Stimulated activated CD4-positive, alpha-beta T cell treated with anti-CD3 and anti-CD28 coated beads, Interleukin-1b, Interleukin-23, amount 100 ng/mL, for 4 hours (primary cell): ENCODE results near the gene P2RX7.
"Not testable (repeated sequence)": the region's sequence is repeated elsewhere in the genome, so short reads cannot be mapped to it uniquely, and the experiment has no call there.

Experiments
- DNase-seq, 2 donors: peaks; one replicate each; pipeline ENCODE4 v3.0.0-alpha.2; 2020; ENCODE audit warnings: low read depth in 2 of 2

The P2RX7 gene

GRCh38 chr12:121205491-121205890 lies 72.8 kb downstream of the P2RX7 start:
- no peak for DNase-seq

GRCh38 chr12:121208571-121208970 lies 75.9 kb downstream of the P2RX7 start:
- not testable (repeated sequence) for DNase-seq

GRCh38 chr12:121209221-121209620 lies 76.5 kb downstream of the P2RX7 start:
- no peak for DNase-seq

GRCh38 chr12:121209624-121210572 lies 77.2 kb downstream of the P2RX7 start, which contains the start of gene P2RX4:
TSS of gene P2RX4 (plus strand) at chr12:121210129. CDS start at chr12:121210165, 36 bp downstream.
- DNase-seq: peak; percentile 74 to 82

DNA sequence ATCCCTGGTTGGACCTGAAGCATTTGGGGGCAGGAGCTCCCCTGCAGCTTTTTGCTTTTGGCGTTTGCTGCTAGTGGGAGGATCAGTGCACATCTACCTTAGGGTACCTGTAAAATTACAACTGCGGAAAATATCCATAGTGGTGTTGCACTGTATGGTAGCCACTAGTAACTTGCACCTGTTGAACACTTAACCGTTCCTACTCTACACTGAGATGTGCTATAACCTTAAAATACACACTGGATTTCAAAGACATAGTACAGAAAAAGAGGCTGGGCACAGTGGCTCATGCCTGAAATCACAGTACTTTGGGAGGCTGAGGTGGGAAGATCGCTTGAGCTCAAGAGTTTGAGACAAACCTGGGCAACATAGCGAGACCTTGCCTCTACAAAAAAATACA lies 80.2 kb downstream of the P2RX7 start:
- no peak for DNase-seq

GRCh38 chr12:121214166-121214777 lies 81.6 kb downstream of the P2RX7 start:
- no peak for DNase-seq

DNA sequence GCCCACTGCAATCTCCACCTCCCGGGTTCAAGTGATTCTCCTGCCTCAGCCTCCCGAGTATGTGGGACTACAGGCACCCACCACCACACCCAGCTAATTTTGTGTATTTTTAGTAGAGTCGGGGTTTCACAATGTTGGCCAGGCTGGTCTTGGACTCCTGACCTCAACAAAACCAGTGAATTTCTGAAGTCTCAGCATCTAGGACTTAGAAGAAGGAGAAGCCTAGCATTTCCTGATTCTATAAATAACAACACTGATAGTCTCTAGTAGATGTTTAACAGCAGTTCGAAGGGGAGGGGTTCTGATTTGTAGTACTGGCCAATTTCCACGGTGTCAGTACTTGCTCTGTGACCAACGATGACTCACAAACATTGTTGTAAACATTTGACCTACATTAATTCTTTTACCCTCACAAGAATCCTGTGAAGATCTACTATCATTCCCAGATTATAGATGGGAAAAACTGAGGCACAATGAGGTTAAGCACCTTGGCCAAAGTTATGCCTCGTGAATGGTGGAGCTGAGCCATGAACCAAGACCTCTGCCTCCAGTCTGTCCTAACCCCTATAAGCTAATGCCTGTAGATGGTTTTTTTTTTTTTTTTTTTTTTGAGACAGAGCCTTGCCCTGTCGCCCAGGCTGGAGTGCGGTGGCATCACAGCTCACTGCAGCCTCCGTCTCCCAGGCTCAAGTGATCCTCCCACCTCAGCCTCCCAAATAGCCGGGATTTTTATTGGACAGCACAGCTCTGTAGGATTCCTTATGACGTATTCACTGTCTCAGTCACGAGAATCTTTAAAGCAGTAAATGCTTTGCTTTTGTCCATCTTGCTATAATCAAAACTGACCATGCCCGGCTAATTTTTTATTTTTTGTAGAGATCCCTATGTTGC lies 82.4 kb downstream of the P2RX7 start:
- DNase-seq: no peak

DNA sequence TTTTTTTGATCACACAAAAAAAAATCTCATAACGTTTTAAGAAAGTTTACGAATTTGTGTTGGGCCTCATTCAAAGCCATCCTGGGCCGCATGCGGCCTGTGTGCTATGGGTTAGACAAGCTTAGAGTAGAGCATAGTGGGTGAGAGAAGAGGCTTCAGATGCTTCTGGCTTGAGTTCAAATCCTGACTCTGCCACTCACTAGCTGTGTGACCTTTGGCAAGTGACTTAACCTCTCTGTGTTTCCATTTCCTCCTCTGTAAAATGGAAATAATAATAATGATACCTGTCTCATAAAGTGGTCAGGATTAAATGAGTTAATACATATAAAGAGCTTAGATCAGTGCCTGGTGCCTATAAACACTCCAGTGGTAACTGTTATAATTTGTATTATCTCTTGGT lies 83.4 kb downstream of the P2RX7 start:
- no peak for DNase-seq

DNA sequence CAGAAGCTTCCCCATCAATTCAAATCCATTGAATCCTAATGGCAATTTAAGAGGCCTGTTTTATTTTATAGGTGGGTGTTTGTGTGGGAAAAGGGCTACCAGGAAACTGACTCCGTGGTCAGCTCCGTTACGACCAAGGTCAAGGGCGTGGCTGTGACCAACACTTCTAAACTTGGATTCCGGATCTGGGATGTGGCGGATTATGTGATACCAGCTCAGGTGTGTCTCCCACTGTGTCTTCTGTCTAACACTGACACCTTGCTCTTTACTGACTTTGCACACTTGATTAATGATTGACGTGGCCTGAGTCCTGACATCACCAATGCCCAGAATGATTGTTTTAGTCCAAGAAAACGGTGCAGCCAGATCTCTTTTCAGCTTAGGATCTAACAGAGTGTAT lies 84.4 kb downstream of the P2RX7 start:
- DNase-seq: no peak

GRCh38 chr12:121217761-121218160 lies 85.1 kb downstream of the P2RX7 start:
- DNase-seq: no peak

GRCh38 chr12:121218588-121219352 lies 86.1 kb downstream of the P2RX7 start:
- no peak for DNase-seq

DNA sequence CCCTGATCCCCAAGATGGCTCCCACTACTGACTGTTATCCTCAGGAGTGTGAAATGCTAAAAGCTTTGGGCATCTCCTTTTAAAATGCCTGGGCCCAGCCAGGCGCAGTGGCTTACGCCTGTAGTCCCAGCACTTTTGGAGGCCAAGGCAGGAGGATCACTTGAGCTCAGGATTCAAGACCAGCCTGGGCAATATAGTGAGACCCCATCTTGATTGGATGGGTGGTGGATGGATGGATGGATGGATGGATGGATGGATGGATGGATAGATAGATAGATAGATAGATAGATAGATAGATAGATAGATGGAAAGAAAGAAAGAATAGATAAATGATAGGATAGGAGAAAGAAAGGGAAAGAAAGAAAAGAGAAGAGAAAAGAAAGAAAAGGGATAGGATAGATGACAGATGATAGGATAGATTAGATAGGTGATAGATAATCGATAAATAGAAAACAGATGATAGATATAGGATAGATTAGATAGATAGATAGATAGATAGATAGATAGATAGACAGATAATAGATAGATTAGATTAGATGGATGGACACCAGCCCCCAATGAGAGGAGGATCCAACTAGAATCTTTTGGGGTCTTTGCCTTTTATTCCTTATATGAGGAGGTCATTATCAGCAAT lies 86.8 kb downstream of the P2RX7 start:
- no peak for DNase-seq

GRCh38 chr12:121222847-121223246 lies 90.2 kb downstream of the P2RX7 start:
- no peak for DNase-seq

DNA sequence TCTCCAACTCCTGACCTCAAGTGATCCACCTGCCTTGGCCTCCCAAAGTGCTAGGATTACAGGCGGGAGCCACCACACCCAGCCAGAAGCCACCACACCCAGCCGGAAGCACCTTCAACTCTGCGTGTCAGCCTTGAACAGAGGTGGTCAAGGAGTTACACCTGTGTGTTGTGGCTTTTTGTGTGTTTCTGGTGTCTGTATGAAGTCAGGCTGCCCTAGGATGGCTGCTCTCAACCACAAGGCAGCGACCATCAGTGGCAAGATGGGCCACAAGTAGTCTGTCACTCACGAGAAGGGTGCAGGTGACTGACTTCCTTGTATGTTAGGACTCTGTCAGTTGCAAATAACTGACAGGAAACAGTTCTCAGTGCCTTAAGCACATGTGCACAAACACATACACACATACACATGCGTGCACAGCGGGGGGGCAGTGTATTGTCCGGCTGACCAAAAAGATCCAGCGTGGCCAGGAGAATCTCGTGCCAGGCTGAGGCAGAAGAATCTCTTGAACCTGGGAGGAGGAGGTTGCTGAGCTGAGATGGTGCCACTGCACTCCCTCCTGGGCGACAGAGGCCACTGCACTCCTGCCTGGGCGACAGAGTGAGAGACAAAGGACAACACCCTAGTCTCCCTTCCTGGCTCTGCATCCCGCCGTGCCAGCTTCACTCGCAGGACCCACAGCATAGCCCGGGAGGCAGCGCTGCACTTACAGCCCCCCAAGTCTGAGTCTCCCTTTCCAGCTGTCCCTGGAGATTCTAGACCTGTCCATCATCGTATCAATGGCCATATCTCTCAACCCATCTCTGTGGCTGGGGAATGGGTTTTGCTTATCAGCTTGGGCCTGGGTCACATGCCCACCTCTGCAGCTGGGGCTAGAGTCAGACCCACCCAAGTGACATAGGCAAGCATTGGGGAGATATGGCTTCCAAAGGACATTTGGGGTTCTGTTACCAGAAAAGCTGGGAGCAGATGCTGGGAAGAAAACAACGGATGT lies 90.9 kb downstream of the P2RX7 start:
- DNase-seq: peak in 1 of 2 donors; percentile 20

- DNase-seq: no peak
These were observed 91.9 kb downstream of the P2RX7 start for GRCh38 chr12:121224591-121224990.

DNA sequence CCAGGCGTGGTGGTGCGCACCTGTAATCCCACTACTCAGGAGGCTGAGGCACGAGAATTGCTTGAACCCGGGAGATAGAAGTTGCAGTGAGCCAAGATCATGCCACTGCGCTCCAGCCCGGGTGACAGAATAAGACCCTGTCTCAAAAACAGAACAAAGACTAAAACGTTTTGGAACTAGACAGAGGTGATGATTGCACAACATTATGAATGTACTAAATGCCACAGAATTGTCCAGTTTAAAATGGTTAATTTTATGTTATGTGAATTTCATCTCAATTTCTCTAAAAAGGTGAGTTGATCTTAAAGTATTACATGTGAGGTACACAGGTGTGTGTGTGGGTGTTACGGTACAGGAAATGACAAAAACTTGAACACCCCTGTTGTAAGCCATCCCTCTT lies 93.7 kb downstream of the P2RX7 start:
- no peak for DNase-seq

- DNase-seq: not testable (repeated sequence)
These were observed 94.2 kb downstream of the P2RX7 start for GRCh38 chr12:121226871-121227270.

- no peak for DNase-seq
These were observed 94.6 kb downstream of the P2RX7 start for GRCh38 chr12:121227294-121227693.

DNA sequence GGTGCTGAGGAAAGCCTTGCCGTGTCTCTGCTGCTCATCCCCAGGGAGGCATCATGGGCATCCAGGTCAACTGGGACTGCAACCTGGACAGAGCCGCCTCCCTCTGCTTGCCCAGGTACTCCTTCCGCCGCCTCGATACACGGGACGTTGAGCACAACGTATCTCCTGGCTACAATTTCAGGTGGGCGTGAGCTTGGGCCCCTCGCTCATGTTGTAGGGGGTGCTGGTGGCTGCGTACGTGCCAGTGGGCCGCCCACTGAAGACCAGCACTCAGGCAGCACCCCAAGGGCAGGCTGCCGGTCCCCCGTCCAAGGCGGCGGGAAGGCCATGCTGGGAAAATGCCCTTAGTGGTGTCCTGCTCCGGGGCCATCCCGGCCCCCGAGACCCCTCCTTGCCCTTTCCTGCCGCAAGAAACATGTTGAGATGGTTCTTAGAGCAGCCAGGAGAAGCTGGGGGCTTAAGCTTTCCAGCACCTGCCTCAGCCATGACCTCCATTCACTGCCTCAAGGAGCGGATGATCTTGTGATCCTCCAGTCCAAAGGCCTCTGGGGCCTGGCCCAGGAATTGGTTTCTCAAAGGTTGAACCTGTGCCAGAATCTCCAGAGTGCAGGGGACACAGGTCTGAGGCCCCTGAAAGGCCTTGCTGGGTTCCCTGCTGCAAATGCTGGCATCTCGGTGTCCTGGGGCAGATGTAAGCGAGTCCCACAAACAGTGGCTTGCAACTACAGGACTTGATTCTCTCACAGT lies 96.4 kb downstream of the P2RX7 start:
- no peak for DNase-seq
